GM12873 (cell line): ENCODE results near the gene LCE6A.

Experiments used
- CTCF ChIP-seq: IDR thresholded peaks from 2 replicates; pipeline ENCODE4 v1.5.1; 2012; ENCODE audit warnings: low read depth, mild to moderate bottlenecking, moderate library complexity, low read length, control low read depth; ENCODE audit not compliant: insufficient read depth; ENCODE audit errors: missing control alignments

Gene LCE6A

DNA sequence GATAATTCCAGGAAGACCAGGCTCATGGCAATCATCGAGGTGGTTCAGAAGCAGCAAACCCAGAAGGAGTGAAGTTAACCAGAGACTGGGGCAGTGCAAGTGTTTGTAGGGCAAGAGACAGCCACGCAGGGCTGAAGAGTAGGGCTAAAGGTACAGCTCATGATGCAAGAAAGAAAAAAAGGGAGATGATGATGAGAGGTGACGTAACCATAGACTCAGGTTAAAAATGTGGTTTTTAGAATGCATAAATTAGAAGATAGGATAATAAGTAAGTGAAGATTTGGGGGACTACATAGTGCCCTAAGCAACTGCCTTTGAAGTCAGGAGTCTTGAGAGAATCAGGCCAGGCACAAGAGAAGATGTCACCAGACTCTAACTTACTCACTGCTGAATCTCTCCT lies 17.5 kb downstream of the LCE6A start:
- TF ChIP-seq CTCF = no peak

GRCh38 chr1:152861374-152861773 lies 18.7 kb downstream of the LCE6A start:
- no peak for TF ChIP-seq CTCF

GRCh38 chr1:152864443-152864842 lies 21.8 kb downstream of the LCE6A start:
- no peak for TF ChIP-seq CTCF

GRCh38 chr1:152866321-152866720 lies 23.7 kb downstream of the LCE6A start:
- no peak for TF ChIP-seq CTCF

DNA sequence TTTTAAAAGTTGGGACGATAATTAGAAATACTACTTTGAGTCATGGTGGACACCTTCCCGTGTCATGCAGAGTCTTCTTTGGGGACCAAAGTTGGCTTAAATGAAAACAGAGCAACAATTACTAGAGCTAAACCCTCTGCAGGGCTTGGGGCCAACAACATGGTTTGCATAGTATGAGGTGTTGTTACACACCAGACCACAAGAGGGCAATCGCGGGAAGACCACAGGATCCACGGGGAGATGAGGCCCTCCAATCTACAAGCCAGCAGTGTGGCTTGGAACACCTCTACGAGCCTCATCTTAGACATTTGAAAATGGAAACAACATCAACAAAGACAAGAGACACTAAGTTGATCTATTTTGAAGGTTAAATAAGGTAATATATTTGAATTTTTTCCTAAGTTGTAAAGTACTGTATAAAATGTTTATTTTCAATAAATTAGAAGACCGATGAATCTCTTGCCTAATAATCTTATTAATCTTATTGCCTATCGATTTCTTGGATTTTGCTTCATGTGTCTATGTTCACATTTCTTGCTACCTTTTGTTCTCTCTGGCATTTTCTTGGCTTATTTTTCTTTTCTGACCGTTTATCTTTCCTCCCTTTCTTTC lies 27.3 kb downstream of the LCE6A start:
- TF ChIP-seq CTCF = peak; percentile 88

- TF ChIP-seq CTCF = peak; percentile 35
Measured at GRCh38 chr1:152870831-152871730, 28.4 kb downstream of the LCE6A start.

GRCh38 chr1:152871731-152872126 lies 29.1 kb downstream of the LCE6A start:
- no peak for TF ChIP-seq CTCF
